Spleen (tissue), 11 donors: Measurements from ENCODE around the gene CELSR3. TPM values are rescaled to one million over a fixed set of nuclear protein-coding genes. Genes with fewer than 3 reads are reported as not detected.

Source experiments
- DNase-seq: peaks from one replicate; pipeline ENCODE4 v3.0.0-alpha.2; 2020
- H3K27ac ChIP-seq, 8 donors: fragments of 200-600 bp; sonication (generic) in 7 of 8; 1 replicate in 4 of 8; 2 replicates in 4 of 8; pipeline versions ENCODE4 v1.5.0 to v1.8.0; 2016 to 2021; ENCODE audit warnings: inconsistent platforms in 4 of 8, mild to moderate bottlenecking in 4 of 8, moderate library complexity in 1 of 8
- H3K27me3 ChIP-seq, 7 donors: fragments of 200-600 bp; sonication (generic) in 6 of 7; replicated peaks in 1 of 7; 1 replicate in 4 of 7; 2 replicates in 3 of 7; pipeline versions ENCODE4 v1.5.0 to v1.8.0; 2016 to 2021; ENCODE audit warnings: inconsistent platforms in 3 of 7, mild to moderate bottlenecking in 1 of 7
- H3K36me3 ChIP-seq, 6 donors: fragments of 200-600 bp; sonication (generic) in 5 of 6; 1 replicate in 4 of 6; 2 replicates in 2 of 6; pipeline versions ENCODE4 v1.5.0 to v1.8.0; 2016 to 2021; ENCODE audit warnings: inconsistent platforms in 2 of 6
- H3K4me1 ChIP-seq, 6 donors: fragments of 200-600 bp; sonication (generic) in 5 of 6; 1 replicate in 3 of 6; 2 replicates in 3 of 6; pipeline versions ENCODE4 v1.5.0 to v1.8.0; 2016 to 2021; ENCODE audit warnings: inconsistent platforms in 3 of 6
- H3K4me3 ChIP-seq, 8 donors: fragments of 200-600 bp; sonication (generic) in 7 of 8; 1 replicate in 4 of 8; 2 replicates in 4 of 8; pipeline versions ENCODE4 v1.5.0 to v1.8.0; 2016 to 2021; ENCODE audit warnings: inconsistent platforms in 4 of 8, mild to moderate bottlenecking in 4 of 8, moderate library complexity in 2 of 8
- H3K9me3 ChIP-seq, 8 donors: fragments of 200-600 bp; sonication (generic) in 7 of 8; 1 replicate in 4 of 8; 2 replicates in 4 of 8; pipeline versions ENCODE4 v1.5.0 to v1.8.0; 2016 to 2021; ENCODE audit warnings: inconsistent platforms in 4 of 8
- POLR2A ChIP-seq, 3 donors: fragments of 450-650 bp; IDR thresholded peaks; one replicate each; pipeline ENCODE4 v1.5.1; 2017; ENCODE audit warnings: antibody characterized with exemption in 3 of 3, mild to moderate bottlenecking in 1 of 3
- POLR2AphosphoS5 ChIP-seq, 3 donors: sonication (generic); formaldehyde crosslinking; IDR thresholded peaks; one replicate each; pipeline ENCODE4 v1.5.1; 2017; ENCODE audit warnings: antibody characterized with exemption in 3 of 3
- WGBS, 5 donors: extraction: QIAGEN DNeasy Blood & Tissue Kit in 3 of 5; methylation state at CpG; one replicate each; pipeline versions ENCODE4 v1.1.5 to v1.1.7; 2013 to 2018; 5-methylcytosine and 5-hydroxymethylcytosine counted together
- intact Hi-C: fragments of 100-400 bp; cut with DNase I; formaldehyde crosslinking; loops from one replicate; pipeline ENCODE4 v1.15.0; 2023; ENCODE audit warnings: low total_unique reads
- polyA plus RNA-seq, 3 donors: library from polyadenylated mRNA; stranded (reverse); fragments of 200-250 nt; gene quantifications; one replicate each; pipeline ENCODE4 v1.2.1, GENCODE V29; 2013
- total RNA-seq, 7 donors: library from RNA; depleted of rRNA in 3 of 7; stranded (reverse); fragments of >200 nt in 3 of 7; fragmentation: NEBNext Ultra II Directional in 4 of 7; extraction: Animal tissue kit (Norgen Biotek cat#: 25700) in 4 of 7; gene quantifications; one replicate each; pipeline versions ENCODE4 v1.1.0 to v1.2.1, GENCODE V29; 2016 to 2021
- TF ChIP-seq, protein P1 (sequence below), 11 experiments: fragments of 200-600 bp in 7 of 11; fragments of 450-650 bp in 4 of 11; sonication (generic) in 4 of 11; IDR thresholded peaks in 8 of 11; conservative IDR thresholded peaks in 3 of 11; 1 replicate in 7 of 11; 2 replicates in 4 of 11; pipeline versions ENCODE4 v1.4.0 to v1.8.0; 2016 to 2021; ENCODE audit warnings: antibody characterized with exemption in 11 of 11, inconsistent platforms in 4 of 11, mild to moderate bottlenecking in 1 of 11
- donor health status: healthy with polysubstance abuse.
- donor health status: DM: no; HTN: no; CAD: no; lungs with moderate emphysema.
- donor health status: DM: no; HTN: no; CAD: no.
- donor health status: Bipolar disorder and iron deficiency.
- donor health status: healthy.
- donor health status: DM: no; HTN: no; CAD: no.
- donor health status: DM: yes; HTN: yes; CAD: no.

Gene CELSR3
- total and polyA plus RNA-seq, 10 donors = 0.56 to 2.7 (median 1.9) TPM

DNA sequence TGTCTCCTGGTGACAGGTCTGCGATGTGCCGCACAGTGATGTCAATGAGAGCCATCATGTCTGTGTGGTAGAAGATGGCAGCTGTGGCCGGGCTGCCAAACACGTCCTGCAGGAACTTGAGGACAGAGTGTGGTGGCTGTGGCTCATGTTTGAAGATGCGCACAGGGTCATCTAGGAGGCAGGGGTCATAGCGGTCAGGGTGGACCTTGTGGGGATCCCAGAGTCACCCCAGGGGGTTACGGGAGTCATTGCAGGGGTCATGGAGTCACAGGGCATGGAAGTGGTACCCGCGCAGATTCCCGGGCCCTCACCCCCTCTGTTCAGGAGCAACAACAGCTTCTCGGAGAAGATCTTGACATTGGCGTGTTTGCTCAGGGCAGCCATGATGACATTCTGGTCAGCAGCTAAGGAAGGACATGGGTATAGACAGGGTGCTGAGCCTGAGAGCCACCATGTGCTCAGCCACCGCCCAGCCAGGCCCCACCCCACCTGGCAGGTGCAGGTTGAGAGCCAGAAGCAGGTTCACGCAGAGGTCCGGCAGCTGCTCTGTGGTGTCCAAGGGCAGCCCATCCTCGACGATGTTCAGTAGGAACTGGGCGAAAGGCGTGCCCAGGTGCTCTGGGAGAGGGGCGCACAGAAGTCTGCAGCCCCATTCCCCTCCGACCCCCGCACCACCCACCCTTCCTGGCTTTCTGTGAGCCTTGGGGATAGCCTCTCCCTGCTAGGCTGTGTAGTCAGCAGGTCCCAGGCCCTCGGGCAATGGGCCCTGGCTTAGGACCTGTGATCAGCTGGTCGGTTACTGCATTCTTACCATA lies 16.1 kb upstream of the CELSR3 start:
- intact Hi-C loops = no loop called here
- Histone ChIP-seq H3K4me1 (peaks cover 6 to 24% (median 16%) of the 10 kb centered on the region in 6 donors), H3K27me3 (no peaks in the 10 kb centered on the region), H3K4me3 (no peak overlapping the region), H3K9me3 (no peaks in the 10 kb centered on the region), H3K27ac (no peak overlapping the region), H3K36me3 (peaks cover 0 to 89% (median 33%) of the 10 kb centered on the region in 6 donors)
- DNase-seq = peak; percentile 64
- 93 to 96% (median 94%) methylated on average over 22 to 24 of the region's 24 CpGs for WGBS, 5 donors
- TF ChIP-seq, protein P1, sequence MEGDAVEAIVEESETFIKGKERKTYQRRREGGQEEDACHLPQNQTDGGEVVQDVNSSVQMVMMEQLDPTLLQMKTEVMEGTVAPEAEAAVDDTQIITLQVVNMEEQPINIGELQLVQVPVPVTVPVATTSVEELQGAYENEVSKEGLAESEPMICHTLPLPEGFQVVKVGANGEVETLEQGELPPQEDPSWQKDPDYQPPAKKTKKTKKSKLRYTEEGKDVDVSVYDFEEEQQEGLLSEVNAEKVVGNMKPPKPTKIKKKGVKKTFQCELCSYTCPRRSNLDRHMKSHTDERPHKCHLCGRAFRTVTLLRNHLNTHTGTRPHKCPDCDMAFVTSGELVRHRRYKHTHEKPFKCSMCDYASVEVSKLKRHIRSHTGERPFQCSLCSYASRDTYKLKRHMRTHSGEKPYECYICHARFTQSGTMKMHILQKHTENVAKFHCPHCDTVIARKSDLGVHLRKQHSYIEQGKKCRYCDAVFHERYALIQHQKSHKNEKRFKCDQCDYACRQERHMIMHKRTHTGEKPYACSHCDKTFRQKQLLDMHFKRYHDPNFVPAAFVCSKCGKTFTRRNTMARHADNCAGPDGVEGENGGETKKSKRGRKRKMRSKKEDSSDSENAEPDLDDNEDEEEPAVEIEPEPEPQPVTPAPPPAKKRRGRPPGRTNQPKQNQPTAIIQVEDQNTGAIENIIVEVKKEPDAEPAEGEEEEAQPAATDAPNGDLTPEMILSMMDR (IDR thresholded peaks at IDR 0.05 in 8 of 11, conservative IDR thresholded peaks at IDR 0.05 in 3 of 11) = no peak
- TF ChIP-seq POLR2A (IDR thresholded peaks at IDR 0.05) (no peak), POLR2AphosphoS5 (IDR thresholded peaks at IDR 0.05) (no peak)

DNA sequence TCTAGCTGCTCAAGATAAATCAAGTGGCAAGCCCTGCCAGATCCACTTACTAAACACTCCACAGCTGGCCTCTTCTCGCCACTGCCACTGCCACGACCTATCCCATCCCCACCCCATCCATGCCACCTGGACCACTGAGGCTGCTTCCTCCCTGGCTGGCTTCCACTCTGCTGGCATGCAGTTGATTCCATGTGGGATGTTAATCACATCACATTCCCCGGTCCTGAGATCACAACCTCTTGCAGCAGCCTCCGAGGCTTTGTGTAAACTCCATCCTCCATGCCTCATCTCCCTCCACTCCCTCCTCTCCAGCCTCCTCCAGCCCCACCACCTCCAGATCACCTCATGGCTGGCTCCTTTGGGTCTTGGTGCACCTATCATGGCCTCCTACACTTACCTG lies 15.4 kb upstream of the CELSR3 start:
- Histone ChIP-seq H3K36me3 (peaks cover 0 to 95% (median 33%) of the 10 kb centered on the region in 6 donors), H3K4me1 (peaks cover under 1 to 16% (median 10%) of the 10 kb centered on the region in 6 donors), H3K4me3 (no peak overlapping the region), H3K27ac (no peak overlapping the region), H3K9me3 (no peaks in the 10 kb centered on the region), H3K27me3 (no peaks in the 10 kb centered on the region)
- no peak for TF ChIP-seq POLR2AphosphoS5 (IDR thresholded peaks at IDR 0.05)
- WGBS, 5 donors = 89 to 95% (median 91%) methylated on average over 4 of the region's 4 CpGs
- DNase-seq = no peak
- intact Hi-C loops = no loop called here

DNA sequence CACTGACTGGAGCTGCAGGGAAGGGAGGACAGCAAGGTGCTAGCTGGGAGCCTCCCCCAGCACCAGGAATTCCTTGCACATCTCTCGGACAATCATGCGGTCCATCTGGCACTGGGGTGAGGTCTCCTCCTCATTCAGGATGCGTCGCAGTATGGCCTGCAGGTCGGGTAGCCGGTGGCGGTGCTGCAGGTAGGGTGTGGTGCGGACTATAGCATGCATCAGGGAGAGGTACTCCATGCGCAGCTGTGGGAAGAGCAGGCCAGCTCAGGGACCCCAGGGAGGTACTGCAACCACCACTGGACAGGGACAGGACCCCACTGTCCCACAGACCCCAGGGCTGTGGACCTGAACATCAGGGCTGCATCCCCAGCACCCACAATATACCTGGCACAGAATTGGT lies 11.8 kb upstream of the CELSR3 start:
- Histone ChIP-seq H3K36me3 (peaks cover 0 to 83% (median 14%) of the 10 kb centered on the region in 6 donors), H3K27me3 (no peaks in the 10 kb centered on the region), H3K27ac (no peak overlapping the region), H3K4me3 (no peak overlapping the region), H3K9me3 (no peaks in the 10 kb centered on the region), H3K4me1 (peaks cover 0 to 12% (median 4%) of the 10 kb centered on the region in 6 donors)
- WGBS, 5 donors = 90 to 97% (median 94%) methylated on average over 9 of the region's 9 CpGs
- no peak for TF ChIP-seq POLR2AphosphoS5 (IDR thresholded peaks at IDR 0.05)
- TF ChIP-seq, protein P1 (IDR thresholded peaks at IDR 0.05 in 8 of 11, conservative IDR thresholded peaks at IDR 0.05 in 3 of 11) = no peak
- TF ChIP-seq POLR2A (IDR thresholded peaks at IDR 0.05) = no peak
- intact Hi-C loops = no loop called here
- no peak for DNase-seq

DNA sequence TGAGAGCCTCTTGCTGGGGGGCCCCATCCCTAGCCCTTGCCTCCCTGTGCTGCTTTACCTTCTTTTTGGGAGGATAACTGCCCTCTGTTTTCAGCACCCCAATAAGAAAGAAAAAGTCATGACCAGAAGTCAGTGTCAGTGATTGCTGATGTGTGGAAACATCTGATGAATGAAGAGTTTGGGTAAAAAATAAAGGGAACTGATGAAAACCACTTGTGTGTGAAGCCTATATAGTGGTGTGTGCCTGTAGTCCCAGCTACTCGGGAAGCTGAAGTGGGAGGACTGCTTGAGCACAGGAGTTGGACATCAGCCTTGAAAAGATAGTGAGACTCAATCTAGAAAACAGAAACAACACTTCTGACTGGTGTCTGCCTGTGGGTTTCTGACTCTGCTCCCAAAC lies 9.8 kb upstream of the CELSR3 start:
- intact Hi-C loops = no loop called here

More for the DNA sequence above, 9.8 kb upstream of the CELSR3 start:
- 32 to 62% (median 57%) methylated on average over 1 of the region's 1 CpG for WGBS, 5 donors
- Histone ChIP-seq H3K4me1 (peaks cover 0 to 9% (median 0%) of the 10 kb centered on the region in 6 donors), H3K27me3 (no peaks in the 10 kb centered on the region), H3K27ac (no peak overlapping the region), H3K4me3 (no peak overlapping the region), H3K9me3 (no peaks in the 10 kb centered on the region), H3K36me3 (peaks cover 0 to 63% (median 0%) of the 10 kb centered on the region in 6 donors)
- TF ChIP-seq, protein P1 (IDR thresholded peaks at IDR 0.05 in 8 of 11, conservative IDR thresholded peaks at IDR 0.05 in 3 of 11) = no peak
- TF ChIP-seq POLR2AphosphoS5 (IDR thresholded peaks at IDR 0.05) = no peak
- no peak for TF ChIP-seq POLR2A (IDR thresholded peaks at IDR 0.05)
- no peak for DNase-seq
